ENCODE measurements around the gene EGR2. TPM values are rescaled to one million over a fixed set of nuclear protein-coding genes. Genes with fewer than 3 reads are reported as not detected.

The EGR2 gene
- polyA plus RNA-seq, 1 of the 3 experiments (the other 2 are of a cell fraction) = 0.25 TPM

- ChIA-PET POLR2A (no interaction called here), CTCF (interaction anchor here (1.0 to 1.5 kb wide), 2 partner anchors 12 to 253 kb away, joined by 3 read pairs; no protein-coding TSS in a partner anchor)
- no peaks in the 10 kb centered on the region for H3K9me2 ChIP-seq
- no peaks in the 10 kb centered on the region for H3K79me2 ChIP-seq (ENCODE audit: insufficient read depth)
- WGBS (ENCODE audit: low lambda C conversion rate) = 24% methylated on average over 2 of the region's 2 CpGs
- no peak overlapping the region for H3K9ac ChIP-seq
- DNase-seq = no peak
- no peak overlapping the region for H3K4me3 ChIP-seq (ENCODE audit: low read depth in 2 of 2, low read length in 1 of 2)
- H3K4me1 ChIP-seq (ENCODE audit: control insufficient read depth in 1 of 2, insufficient read depth in 2 of 2, low read depth in 1 of 2, low read length in 1 of 2) = no peaks in the 10 kb centered on the region; a peak in 1 of 4 replicates
- no peaks in the 10 kb centered on the region for H3K36me3 ChIP-seq (replicated peaks in 1 of 2; ENCODE audit: control insufficient read depth in 1 of 2, insufficient read depth in 2 of 2, low read length in 1 of 2)
- no peaks in the 10 kb centered on the region for H4K20me1 ChIP-seq (ENCODE audit: insufficient read depth)
- no peak overlapping the region for H2AFZ ChIP-seq (ENCODE audit: low read depth)
- H3K9me3 ChIP-seq = 0 out of 2 replicates have a peak, but pooled peaks cover 2% of the 10 kb centered on the region
- H3K4me2 ChIP-seq = no peak overlapping the region
- peaks cover 6% of the 10 kb centered on the region for H3F3A ChIP-seq (replicated peaks; ENCODE audit: insufficient read depth)
- no peaks in the 10 kb centered on the region for H3K27me3 ChIP-seq (ENCODE audit: insufficient read depth)
- TF ChIP-seq EP300 (IDR thresholded peaks at IDR 0.05; ENCODE audit: borderline replicate concordance in 1 of 2, low read depth in 1 of 2, low read length in 1 of 2) (no peak), FOXM1 (IDR thresholded peaks at IDR 0.05; ENCODE audit: low read depth) (no peak), RXRA (IDR thresholded peaks at IDR 0.05; ENCODE audit: borderline replicate concordance, low read depth) (no peak), TCF12 (IDR thresholded peaks at IDR 0.05) (no peak), CHD2 (IDR thresholded peaks at IDR 0.05; ENCODE audit: low read length, partially characterized antibody) (no peak), MXI1 (IDR thresholded peaks at IDR 0.05; ENCODE audit: low read depth, low read length) (no peak), TEAD4 (IDR thresholded peaks at IDR 0.05; ENCODE audit: borderline replicate concordance, insufficient read depth) (no peak), RCOR1 (IDR thresholded peaks at IDR 0.05; ENCODE audit: low read length) (no peak), IRF3 (IDR thresholded peaks at IDR 0.05; ENCODE audit: low read depth, low read length) (no peak), TAF1 (IDR thresholded peaks at IDR 0.05; ENCODE audit: borderline replicate concordance, low read depth, low read length) (no peak), YY1 (IDR thresholded peaks at IDR 0.05; ENCODE audit: low read depth) (no peak), MEF2A (IDR thresholded peaks at IDR 0.05; ENCODE audit: borderline replicate concordance, low read depth) (no peak)
- H3K27ac ChIP-seq (ENCODE audit: low read depth in 2 of 2, low read length in 1 of 2) = no peak overlapping the region
Observed at GRCh38 chr10:62829622-62830021, 13.5 kb upstream of the EGR2 start.

- H3K36me3 ChIP-seq (replicated peaks in 1 of 2; ENCODE audit: control insufficient read depth in 1 of 2, insufficient read depth in 2 of 2, low read length in 1 of 2) = no peaks in the 10 kb centered on the region
- no peak overlapping the region for H3K4me2 ChIP-seq
- H3K27me3 ChIP-seq (ENCODE audit: insufficient read depth) = peaks cover under 1% of the 10 kb centered on the region; the same call in 1 of the 2 replicates
- no peak for DNase-seq
- CTCF ChIA-PET = interaction anchor here (1.9 kb wide), 1 partner anchor 258 kb away, joined by 5 read pairs; no protein-coding TSS in a partner anchor
- H3K4me1 ChIP-seq (ENCODE audit: control insufficient read depth in 1 of 2, insufficient read depth in 2 of 2, low read depth in 1 of 2, low read length in 1 of 2) = no peaks in the 10 kb centered on the region; a peak in 1 of 4 replicates
- peaks cover 6% of the 10 kb centered on the region for H3F3A ChIP-seq (replicated peaks; ENCODE audit: insufficient read depth)
- H2AFZ ChIP-seq (ENCODE audit: low read depth) = no peak overlapping the region
- H3K9me2 ChIP-seq = no peaks in the 10 kb centered on the region
- no peaks in the 10 kb centered on the region for H3K9me3 ChIP-seq
- no peaks in the 10 kb centered on the region for H3K79me2 ChIP-seq (ENCODE audit: insufficient read depth)
- H3K9ac ChIP-seq = no peak overlapping the region
- no peaks in the 10 kb centered on the region for H4K20me1 ChIP-seq (ENCODE audit: insufficient read depth)
- H3K27ac ChIP-seq (ENCODE audit: low read depth in 2 of 2, low read length in 1 of 2) = no peak overlapping the region
- H3K4me3 ChIP-seq (ENCODE audit: low read depth in 2 of 2, low read length in 1 of 2) = no peak overlapping the region
- WGBS (ENCODE audit: low lambda C conversion rate) = 42% methylated on average over 1 of the region's 1 CpG
- TF ChIP-seq RAD21 (IDR thresholded peaks at IDR 0.05; ENCODE audit: low read length) = no peak
- TF ChIP-seq TAF1 (IDR thresholded peaks at IDR 0.05; ENCODE audit: borderline replicate concordance, low read depth, low read length) = no peak
- TF ChIP-seq SIN3A (IDR thresholded peaks at IDR 0.05; ENCODE audit: borderline replicate concordance, low read depth, low read length) = no peak
- TF ChIP-seq, protein P1, sequence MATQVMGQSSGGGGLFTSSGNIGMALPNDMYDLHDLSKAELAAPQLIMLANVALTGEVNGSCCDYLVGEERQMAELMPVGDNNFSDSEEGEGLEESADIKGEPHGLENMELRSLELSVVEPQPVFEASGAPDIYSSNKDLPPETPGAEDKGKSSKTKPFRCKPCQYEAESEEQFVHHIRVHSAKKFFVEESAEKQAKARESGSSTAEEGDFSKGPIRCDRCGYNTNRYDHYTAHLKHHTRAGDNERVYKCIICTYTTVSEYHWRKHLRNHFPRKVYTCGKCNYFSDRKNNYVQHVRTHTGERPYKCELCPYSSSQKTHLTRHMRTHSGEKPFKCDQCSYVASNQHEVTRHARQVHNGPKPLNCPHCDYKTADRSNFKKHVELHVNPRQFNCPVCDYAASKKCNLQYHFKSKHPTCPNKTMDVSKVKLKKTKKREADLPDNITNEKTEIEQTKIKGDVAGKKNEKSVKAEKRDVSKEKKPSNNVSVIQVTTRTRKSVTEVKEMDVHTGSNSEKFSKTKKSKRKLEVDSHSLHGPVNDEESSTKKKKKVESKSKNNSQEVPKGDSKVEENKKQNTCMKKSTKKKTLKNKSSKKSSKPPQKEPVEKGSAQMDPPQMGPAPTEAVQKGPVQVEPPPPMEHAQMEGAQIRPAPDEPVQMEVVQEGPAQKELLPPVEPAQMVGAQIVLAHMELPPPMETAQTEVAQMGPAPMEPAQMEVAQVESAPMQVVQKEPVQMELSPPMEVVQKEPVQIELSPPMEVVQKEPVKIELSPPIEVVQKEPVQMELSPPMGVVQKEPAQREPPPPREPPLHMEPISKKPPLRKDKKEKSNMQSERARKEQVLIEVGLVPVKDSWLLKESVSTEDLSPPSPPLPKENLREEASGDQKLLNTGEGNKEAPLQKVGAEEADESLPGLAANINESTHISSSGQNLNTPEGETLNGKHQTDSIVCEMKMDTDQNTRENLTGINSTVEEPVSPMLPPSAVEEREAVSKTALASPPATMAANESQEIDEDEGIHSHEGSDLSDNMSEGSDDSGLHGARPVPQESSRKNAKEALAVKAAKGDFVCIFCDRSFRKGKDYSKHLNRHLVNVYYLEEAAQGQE (IDR thresholded peaks at IDR 0.05; ENCODE audit: low read depth, low read length) = no peak
- POLR2A ChIA-PET = no interaction called here
Observed at GRCh38 chr10:62826273-62826672, 10.1 kb upstream of the EGR2 start.

Data from SK-N-SH (cell line).